HUES64 (cell line): Measurements from ENCODE around the gene DUSP9.
A peak's percentile ranks its signal among the peaks of the same experiment; 100 is the strongest.

Source experiments
- H3K27ac ChIP-seq: 2 replicates; pipeline ENCODE4 v1.7.0; 2013; ENCODE audit warnings: low read depth, low read length, inconsistent platforms
- H3K27me3 ChIP-seq: 2 replicates; pipeline ENCODE4 v1.6.1; 2013; ENCODE audit warnings: mild to moderate bottlenecking, low read length; ENCODE audit not compliant: insufficient read depth
- H3K36me3 ChIP-seq: 2 replicates; pipeline ENCODE4 v1.6.1; 2013; ENCODE audit warnings: mild to moderate bottlenecking, low read length; ENCODE audit not compliant: insufficient read depth
- H3K4me1 ChIP-seq: 2 replicates; pipeline ENCODE4 v1.6.1; 2013; ENCODE audit warnings: mild to moderate bottlenecking, low read length, moderate library complexity; ENCODE audit not compliant: insufficient read depth
- H3K4me3 ChIP-seq: 2 replicates; pipeline ENCODE4 v1.5.1; 2013; ENCODE audit warnings: mild to moderate bottlenecking, low read length, moderate library complexity
- H3K9ac ChIP-seq: 2 replicates; pipeline ENCODE4 v1.6.1; 2013; ENCODE audit warnings: mild to moderate bottlenecking, low read depth, low read length
- H3K9me3 ChIP-seq: 2 replicates; pipeline ENCODE4 v1.6.1; 2013; ENCODE audit warnings: low read depth, low read length; ENCODE audit not compliant: insufficient read depth
- WGBS: fragments of 150-250, 120-280 bp; methylation state at CpG from one replicate; pipeline ENCODE4 v1.1.7; 2013; ENCODE audit warnings: missing lambda C conversion rate; 5-methylcytosine and 5-hydroxymethylcytosine counted together

DUSP9 gene

GRCh38 chrX:153606503-153606902 lies 40.5 kb upstream of the DUSP9 start:
- H3K4me3 ChIP-seq = no peak overlapping the region
- no peaks in the 10 kb centered on the region for H3K9me3 ChIP-seq
- H3K27me3 ChIP-seq = peaks cover 29% of the 10 kb centered on the region
- H3K4me1 ChIP-seq = no peaks in the 10 kb centered on the region
- WGBS = 84% methylated on average over 23 of the region's 23 CpGs
- H3K36me3 ChIP-seq = no peaks in the 10 kb centered on the region
- no peak overlapping the region for H3K27ac ChIP-seq
- H3K9ac ChIP-seq = no peak overlapping the region

GRCh38 chrX:153608376-153608775 lies 38.6 kb upstream of the DUSP9 start:
- Histone ChIP-seq H3K36me3 (no peaks in the 10 kb centered on the region), H3K27me3 (peaks cover 33% of the 10 kb centered on the region), H3K4me3 (no peak overlapping the region), H3K27ac (no peak overlapping the region), H3K9me3 (no peaks in the 10 kb centered on the region), H3K4me1 (no peaks in the 10 kb centered on the region), H3K9ac (no peak overlapping the region)
- 79% methylated on average over 2 of the region's 2 CpGs for WGBS

GRCh38 chrX:153608806-153609205 lies 38.2 kb upstream of the DUSP9 start:
- WGBS = 96% methylated on average over 2 of the region's 4 CpGs
- Histone ChIP-seq H3K27ac (no peak overlapping the region), H3K9me3 (no peaks in the 10 kb centered on the region), H3K4me1 (no peaks in the 10 kb centered on the region), H3K4me3 (no peak overlapping the region), H3K9ac (no peak overlapping the region), H3K27me3 (peaks cover 33% of the 10 kb centered on the region), H3K36me3 (no peaks in the 10 kb centered on the region)

- Histone ChIP-seq H3K27me3 (peaks cover 35% of the 10 kb centered on the region), H3K27ac (no peak overlapping the region), H3K4me3 (peak overlapping the region; percentile 40), H3K9me3 (no peaks in the 10 kb centered on the region), H3K4me1 (no peaks in the 10 kb centered on the region), H3K9ac (no peak overlapping the region), H3K36me3 (no peaks in the 10 kb centered on the region)
- 7% methylated on average over 52 of the region's 63 CpGs for WGBS
Measured at GRCh38 chrX:153609917-153610835, 36.8 kb upstream of the DUSP9 start.

GRCh38 chrX:153610836-153611213 lies 36.2 kb upstream of the DUSP9 start:
- no peak overlapping the region for H3K9ac ChIP-seq
- WGBS = 82% methylated on average over 9 of the region's 9 CpGs

GRCh38 chrX:153611298-153612095 lies 35.5 kb upstream of the DUSP9 start:
- H3K4me1 ChIP-seq = no peaks in the 10 kb centered on the region
- H3K36me3 ChIP-seq = no peaks in the 10 kb centered on the region
- H3K27ac ChIP-seq = no peak overlapping the region
- no peak overlapping the region for H3K9ac ChIP-seq
- H3K4me3 ChIP-seq = no peak overlapping the region
- H3K27me3 ChIP-seq = peaks cover 39% of the 10 kb centered on the region
- no peaks in the 10 kb centered on the region for H3K9me3 ChIP-seq
- 87% methylated on average over 12 of the region's 14 CpGs for WGBS

More at GRCh38 chrX:153610836-153611213, 36.2 kb upstream of the DUSP9 start:
- Histone ChIP-seq H3K27me3 (peaks cover 35% of the 10 kb centered on the region), H3K4me3 (no peak overlapping the region), H3K36me3 (no peaks in the 10 kb centered on the region), H3K27ac (no peak overlapping the region), H3K4me1 (no peaks in the 10 kb centered on the region), H3K9me3 (no peaks in the 10 kb centered on the region)

- Histone ChIP-seq H3K27me3 (peaks cover 40% of the 10 kb centered on the region), H3K4me3 (no peak overlapping the region), H3K9me3 (no peaks in the 10 kb centered on the region), H3K36me3 (no peaks in the 10 kb centered on the region), H3K27ac (no peak overlapping the region), H3K9ac (no peak overlapping the region), H3K4me1 (no peaks in the 10 kb centered on the region)
- WGBS = 91% methylated on average over 10 of the region's 10 CpGs
Measured at GRCh38 chrX:153612413-153612812, 34.6 kb upstream of the DUSP9 start.

- Histone ChIP-seq H3K4me1 (no peaks in the 10 kb centered on the region), H3K27me3 (peaks cover 39% of the 10 kb centered on the region)
- WGBS = 86% methylated on average over 6 of the region's 6 CpGs
Measured at GRCh38 chrX:153614818-153615217, 32.2 kb upstream of the DUSP9 start.

GRCh38 chrX:153620576-153620975 lies 26.4 kb upstream of the DUSP9 start:
- WGBS = 84% methylated on average over 4 of the region's 5 CpGs
- Histone ChIP-seq H3K4me1 (no peaks in the 10 kb centered on the region), H3K36me3 (no peaks in the 10 kb centered on the region), H3K27ac (no peak overlapping the region), H3K27me3 (peaks cover 25% of the 10 kb centered on the region), H3K9ac (no peak overlapping the region), H3K9me3 (no peaks in the 10 kb centered on the region), H3K4me3 (no peak overlapping the region)

More at GRCh38 chrX:153614818-153615217, 32.2 kb upstream of the DUSP9 start:
- Histone ChIP-seq H3K9me3 (no peaks in the 10 kb centered on the region), H3K27ac (no peak overlapping the region), H3K36me3 (no peaks in the 10 kb centered on the region), H3K9ac (no peak overlapping the region), H3K4me3 (no peak overlapping the region)

- Histone ChIP-seq H3K4me1 (no peaks in the 10 kb centered on the region), H3K27ac (no peak overlapping the region), H3K9me3 (no peaks in the 10 kb centered on the region), H3K36me3 (no peaks in the 10 kb centered on the region), H3K4me3 (no peak overlapping the region), H3K9ac (no peak overlapping the region), H3K27me3 (peaks cover 16% of the 10 kb centered on the region)
- WGBS = 96% methylated on average over 25 of the region's 27 CpGs
Measured at GRCh38 chrX:153621949-153622598, 24.9 kb upstream of the DUSP9 start.
